PFSK-1 (cell line): Measurements from ENCODE around the gene ATP2A2.

Experiments
- POLR2AphosphoS5 ChIP-seq: IDR thresholded peaks from 2 replicates; pipeline ENCODE4 v1.6.1; 2012; ENCODE audit warnings: low read depth, mild to moderate bottlenecking, control low read depth, low read length, moderate library complexity
- SIN3A ChIP-seq: IDR thresholded peaks from 2 replicates; pipeline ENCODE4 v1.6.1; 2012; ENCODE audit warnings: mild to moderate bottlenecking, low read length, moderate library complexity, borderline replicate concordance; ENCODE audit not compliant: insufficient read depth
- TAF1 ChIP-seq: IDR thresholded peaks from 2 replicates; pipeline ENCODE4 v1.6.1; 2012; ENCODE audit warnings: low read length, control low read depth, borderline replicate concordance; ENCODE audit not compliant: insufficient read depth
- TF ChIP-seq, protein P1 (sequence below), 2 experiments: IDR thresholded peaks; 2 replicates each; pipeline versions ENCODE4 v1.6.1 to v1.8.0; 2011 to 2012; ENCODE audit warnings: low read depth in 2 of 2, low read length in 2 of 2, control low read depth in 1 of 2, inconsistent platforms in 1 of 2, mild to moderate bottlenecking in 1 of 2, moderate library complexity in 1 of 2; ENCODE audit not compliant: insufficient read depth in 1 of 2

- TF ChIP-seq, protein P1, sequence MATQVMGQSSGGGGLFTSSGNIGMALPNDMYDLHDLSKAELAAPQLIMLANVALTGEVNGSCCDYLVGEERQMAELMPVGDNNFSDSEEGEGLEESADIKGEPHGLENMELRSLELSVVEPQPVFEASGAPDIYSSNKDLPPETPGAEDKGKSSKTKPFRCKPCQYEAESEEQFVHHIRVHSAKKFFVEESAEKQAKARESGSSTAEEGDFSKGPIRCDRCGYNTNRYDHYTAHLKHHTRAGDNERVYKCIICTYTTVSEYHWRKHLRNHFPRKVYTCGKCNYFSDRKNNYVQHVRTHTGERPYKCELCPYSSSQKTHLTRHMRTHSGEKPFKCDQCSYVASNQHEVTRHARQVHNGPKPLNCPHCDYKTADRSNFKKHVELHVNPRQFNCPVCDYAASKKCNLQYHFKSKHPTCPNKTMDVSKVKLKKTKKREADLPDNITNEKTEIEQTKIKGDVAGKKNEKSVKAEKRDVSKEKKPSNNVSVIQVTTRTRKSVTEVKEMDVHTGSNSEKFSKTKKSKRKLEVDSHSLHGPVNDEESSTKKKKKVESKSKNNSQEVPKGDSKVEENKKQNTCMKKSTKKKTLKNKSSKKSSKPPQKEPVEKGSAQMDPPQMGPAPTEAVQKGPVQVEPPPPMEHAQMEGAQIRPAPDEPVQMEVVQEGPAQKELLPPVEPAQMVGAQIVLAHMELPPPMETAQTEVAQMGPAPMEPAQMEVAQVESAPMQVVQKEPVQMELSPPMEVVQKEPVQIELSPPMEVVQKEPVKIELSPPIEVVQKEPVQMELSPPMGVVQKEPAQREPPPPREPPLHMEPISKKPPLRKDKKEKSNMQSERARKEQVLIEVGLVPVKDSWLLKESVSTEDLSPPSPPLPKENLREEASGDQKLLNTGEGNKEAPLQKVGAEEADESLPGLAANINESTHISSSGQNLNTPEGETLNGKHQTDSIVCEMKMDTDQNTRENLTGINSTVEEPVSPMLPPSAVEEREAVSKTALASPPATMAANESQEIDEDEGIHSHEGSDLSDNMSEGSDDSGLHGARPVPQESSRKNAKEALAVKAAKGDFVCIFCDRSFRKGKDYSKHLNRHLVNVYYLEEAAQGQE (IDR thresholded peaks at IDR 0.05; ENCODE audit: insufficient read depth in 1 of 2, low read depth in 2 of 2, low read length in 2 of 2) = no peak
- no peak for TF ChIP-seq POLR2AphosphoS5
- TF ChIP-seq SIN3A = no peak
- TF ChIP-seq TAF1 = no peak
Measured at GRCh38 chr12:110316861-110317260, 35.8 kb downstream of the ATP2A2 start.
